OCI-LY3 (cell line): ENCODE measurements around the gene GRK3.

ENCODE experiments used
- EZH2phosphoT487 ChIP-seq: fragments of 200-600 bp; shearing (Covaris generic); IDR thresholded peaks from 2 replicates; pipeline ENCODE4 v1.6.1; 2018; ENCODE audit warnings: antibody characterized with exemption, mixed run types, low read depth
- TF ChIP-seq, protein P1 (sequence below): fragments of 200-600, 300-600 bp; sonication (generic); IDR thresholded peaks from 2 replicates; pipeline ENCODE4 v1.5.1; 2014; ENCODE audit warnings: antibody characterized with exemption, low read length, low read depth

DNA sequence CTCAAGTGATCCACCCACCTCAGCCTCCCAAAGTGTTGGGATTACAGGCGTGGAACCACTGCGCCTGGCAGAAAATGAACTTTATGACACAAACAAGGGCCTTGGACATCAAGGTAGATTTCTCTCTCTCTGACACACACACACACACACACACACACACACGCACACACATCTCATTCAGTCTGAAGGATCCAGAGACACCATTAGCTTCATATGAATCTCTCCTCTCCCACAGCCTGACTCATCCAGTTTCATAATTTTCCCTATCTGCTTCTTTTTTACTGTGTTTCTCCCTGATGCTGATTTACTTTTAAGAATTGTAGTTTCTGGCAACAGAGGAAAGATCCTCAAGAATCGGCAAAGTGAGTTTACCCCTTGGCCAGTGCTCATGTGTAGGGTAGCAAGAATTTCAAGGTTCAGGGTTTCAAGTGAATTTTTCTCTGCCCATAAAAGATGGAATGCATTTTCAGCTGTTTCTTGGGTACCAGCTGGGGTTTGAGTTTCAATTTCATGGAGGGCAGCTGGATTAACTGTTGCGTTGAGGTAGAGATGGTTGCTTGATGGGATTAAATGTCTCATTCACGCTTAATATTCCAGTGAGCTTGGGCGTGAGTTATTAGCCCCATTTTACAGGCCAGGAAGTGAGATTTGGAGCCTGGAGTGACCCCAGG lies 181.0 kb downstream of the GRK3 start:
- TF ChIP-seq, protein P1, sequence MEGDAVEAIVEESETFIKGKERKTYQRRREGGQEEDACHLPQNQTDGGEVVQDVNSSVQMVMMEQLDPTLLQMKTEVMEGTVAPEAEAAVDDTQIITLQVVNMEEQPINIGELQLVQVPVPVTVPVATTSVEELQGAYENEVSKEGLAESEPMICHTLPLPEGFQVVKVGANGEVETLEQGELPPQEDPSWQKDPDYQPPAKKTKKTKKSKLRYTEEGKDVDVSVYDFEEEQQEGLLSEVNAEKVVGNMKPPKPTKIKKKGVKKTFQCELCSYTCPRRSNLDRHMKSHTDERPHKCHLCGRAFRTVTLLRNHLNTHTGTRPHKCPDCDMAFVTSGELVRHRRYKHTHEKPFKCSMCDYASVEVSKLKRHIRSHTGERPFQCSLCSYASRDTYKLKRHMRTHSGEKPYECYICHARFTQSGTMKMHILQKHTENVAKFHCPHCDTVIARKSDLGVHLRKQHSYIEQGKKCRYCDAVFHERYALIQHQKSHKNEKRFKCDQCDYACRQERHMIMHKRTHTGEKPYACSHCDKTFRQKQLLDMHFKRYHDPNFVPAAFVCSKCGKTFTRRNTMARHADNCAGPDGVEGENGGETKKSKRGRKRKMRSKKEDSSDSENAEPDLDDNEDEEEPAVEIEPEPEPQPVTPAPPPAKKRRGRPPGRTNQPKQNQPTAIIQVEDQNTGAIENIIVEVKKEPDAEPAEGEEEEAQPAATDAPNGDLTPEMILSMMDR: no peak
- TF ChIP-seq EZH2phosphoT487: no peak
